Measurements from ENCODE around the gene NDUFAB1.
"Not testable (repeated sequence)": the region's sequence is repeated elsewhere in the genome, so short reads cannot be mapped to it uniquely, and the experiment has no call there.

NDUFAB1 gene

GRCh38 chr16:23595951-23596720 lies at the start of gene NDUFAB1:
Gene NDUFAB1 (minus strand): TSS chr16:23596316. CDS start chr16:23596290, 26 bp downstream.
- DNase-seq = peak; percentile 93

DNA sequence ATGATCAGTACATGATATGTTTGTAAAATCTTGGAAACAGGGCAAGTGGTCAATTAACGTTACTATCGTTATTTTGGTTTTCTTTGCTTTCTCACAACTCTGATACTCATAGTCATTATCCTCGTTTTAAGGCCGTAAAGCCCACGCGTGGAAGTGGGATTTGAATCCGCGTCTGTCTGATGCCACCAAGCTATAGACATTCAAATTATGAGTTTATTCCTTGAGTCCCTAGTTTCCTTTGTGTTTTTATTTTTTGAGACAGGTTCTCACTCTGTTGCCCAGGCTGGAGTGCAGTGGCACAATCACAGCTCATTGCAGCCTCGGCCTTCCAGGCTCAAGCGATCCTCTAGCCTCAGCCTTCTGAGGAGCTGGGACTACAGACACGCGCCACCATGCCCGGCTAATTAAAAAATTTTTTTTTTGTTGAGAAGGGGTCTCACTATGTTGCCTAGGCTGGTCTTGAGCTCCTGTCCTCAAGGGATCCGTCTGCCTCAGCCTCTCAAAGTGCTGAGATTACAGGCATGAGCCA lies 46.2 kb upstream of the NDUFAB1 start:
- no peak for DNase-seq

DNA sequence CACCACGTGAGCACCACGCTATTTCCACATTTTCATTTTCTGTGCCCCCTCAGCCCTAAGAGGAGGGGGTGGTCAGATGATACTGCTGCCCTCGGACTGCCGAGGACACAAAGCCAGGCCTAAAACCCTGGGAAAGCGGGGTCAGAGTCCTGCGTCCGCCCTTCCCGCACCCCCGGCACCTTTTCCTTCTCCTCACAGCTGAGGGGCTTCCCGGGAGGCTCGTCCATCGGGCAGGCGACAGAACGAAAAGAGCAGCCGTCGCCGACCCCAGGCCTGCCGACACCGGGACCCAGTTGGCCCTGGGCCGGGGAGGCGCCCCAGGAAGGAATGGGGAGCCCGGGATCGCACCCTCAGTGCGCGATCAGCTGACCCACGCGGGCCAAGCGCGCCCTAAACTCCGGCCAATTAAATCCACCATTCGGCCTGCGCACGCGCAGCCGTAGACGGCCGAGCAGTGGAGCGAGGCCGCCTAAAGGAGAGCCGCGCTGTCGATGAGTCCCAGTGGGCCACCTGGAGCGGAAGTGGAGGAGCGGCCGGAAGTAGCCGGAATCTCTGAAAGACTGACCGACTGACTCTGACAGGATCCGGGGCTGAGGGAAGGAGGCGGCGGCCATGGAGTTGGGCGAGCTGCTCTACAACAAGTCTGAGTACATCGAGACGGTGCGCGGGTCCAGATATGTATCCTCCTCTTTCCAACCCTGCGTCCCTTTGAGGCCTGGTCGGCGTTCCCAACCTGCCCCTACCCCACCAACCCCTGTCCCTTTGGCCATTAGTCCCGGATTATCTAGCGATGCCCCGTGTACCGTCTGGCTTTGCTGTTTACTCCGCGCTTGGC lies 45.0 kb upstream of the NDUFAB1 start, which contains the start of the genes DCTN5 and PALB2:
Gene DCTN5, plus strand, starts transcription at position 536 of the 835 bp plus-strand sequence. Its CDS starts 77 bp downstream, at position 613.
Gene PALB2, minus strand, starts transcription at position 380 of the 835 bp plus-strand sequence. Its CDS starts 153 bp downstream, at position 227.
- peak; percentile 89 for DNase-seq

GRCh38 chr16:23640615-23640930 lies 44.5 kb upstream of the NDUFAB1 start:
- DNase-seq = peak; percentile 20

- DNase-seq = no peak
Measured at GRCh38 chr16:23635958-23636357, 39.8 kb upstream of the NDUFAB1 start.

- no peak for DNase-seq
Measured at GRCh38 chr16:23634461-23635036, 38.4 kb upstream of the NDUFAB1 start.

DNA sequence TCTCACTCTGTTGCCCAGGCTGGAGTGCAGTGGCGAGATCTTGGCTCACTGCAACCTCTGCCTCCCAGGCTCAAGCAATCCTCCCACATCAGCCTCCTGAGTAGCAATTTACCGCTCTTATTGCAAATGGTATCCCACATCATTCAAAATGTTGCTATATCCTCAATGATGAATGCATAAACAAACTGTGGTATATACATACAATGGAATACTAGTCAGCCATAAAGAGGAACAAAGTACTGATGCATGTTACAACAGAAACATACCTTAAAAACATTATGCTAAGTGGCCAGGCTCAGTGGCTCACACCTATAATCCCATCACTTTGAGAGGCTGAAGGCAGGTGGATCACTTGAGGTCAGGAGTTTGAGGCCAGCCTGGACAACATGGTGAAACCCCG lies 35.8 kb upstream of the NDUFAB1 start:
- DNase-seq = not testable (repeated sequence)

DNA sequence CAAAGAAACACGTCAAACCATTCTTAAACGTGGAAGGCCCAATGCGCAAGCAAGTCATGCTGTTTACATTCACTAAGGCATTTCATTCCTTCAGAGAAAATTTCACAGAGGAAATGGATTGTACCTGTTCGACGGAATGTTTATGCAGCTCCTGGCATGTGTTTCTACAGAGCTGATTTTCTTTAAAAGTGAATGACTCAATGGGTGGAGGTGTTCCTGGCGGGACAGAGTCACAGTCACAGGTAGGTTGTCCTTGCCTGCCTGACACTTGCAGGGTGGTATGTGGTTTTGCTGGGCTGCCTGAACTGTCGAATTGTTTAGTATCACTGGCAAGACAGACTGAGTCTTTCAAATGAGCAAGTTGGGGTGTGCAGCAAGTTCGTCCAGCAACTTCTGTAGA lies 33.4 kb upstream of the NDUFAB1 start:
- DNase-seq = no peak

- DNase-seq = no peak
Measured at GRCh38 chr16:23624092-23624491, 28.0 kb upstream of the NDUFAB1 start.

DNA sequence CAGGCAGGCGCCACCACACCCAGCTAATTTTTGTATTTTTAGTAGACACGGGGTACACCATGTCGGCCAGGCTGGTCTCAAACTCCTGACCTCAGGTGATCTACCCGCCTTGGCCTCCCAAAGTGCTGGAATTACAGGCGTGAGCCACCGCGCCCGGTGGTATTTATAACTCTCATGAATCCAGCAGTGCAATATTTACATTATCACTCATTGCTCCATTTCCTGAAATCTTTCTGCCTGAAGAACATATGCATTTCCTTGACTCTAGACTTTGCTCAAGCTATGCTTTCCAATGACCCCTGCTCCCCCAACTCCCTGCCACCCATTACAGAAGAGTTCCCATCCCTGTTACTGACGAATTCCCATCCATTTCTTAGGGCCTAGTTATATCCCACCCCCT lies 19.7 kb upstream of the NDUFAB1 start:
- DNase-seq = no peak

DNA sequence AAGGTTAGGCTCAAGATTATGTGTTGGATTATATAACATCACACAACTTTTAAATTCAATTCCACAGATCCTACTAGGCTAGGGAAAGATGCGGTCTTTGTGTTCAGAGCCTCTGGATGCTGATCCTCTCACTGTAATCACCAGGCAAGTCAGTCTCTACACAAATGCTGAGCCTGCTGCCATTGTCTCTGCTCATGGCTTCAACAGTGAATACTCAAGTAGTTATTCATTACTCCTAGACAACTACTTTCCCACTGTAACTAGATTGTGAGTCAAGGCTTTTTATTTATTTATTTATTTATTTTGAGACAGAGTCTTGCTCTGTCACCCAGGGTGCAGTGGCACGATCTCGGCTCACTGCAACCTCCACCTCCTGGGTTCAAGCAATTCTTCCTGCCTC lies 15.8 kb upstream of the NDUFAB1 start:
- no peak for DNase-seq

GRCh38 chr16:23610905-23611304 lies 14.8 kb upstream of the NDUFAB1 start:
- not testable (repeated sequence) for DNase-seq

GRCh38 chr16:23609929-23610328 lies 13.8 kb upstream of the NDUFAB1 start:
- no peak for DNase-seq

- DNase-seq = no peak
Measured at GRCh38 chr16:23608194-23608593, 12.1 kb upstream of the NDUFAB1 start.

- DNase-seq = no peak
Measured at GRCh38 chr16:23607726-23608125, 11.6 kb upstream of the NDUFAB1 start.

- peak; percentile 14 for DNase-seq
Measured at GRCh38 chr16:23597003-23597756, 1.1 kb upstream of the NDUFAB1 start.

GRCh38 chr16:23595246-23595950 lies 718 bp downstream of the NDUFAB1 start:
- no peak for DNase-seq

DNA sequence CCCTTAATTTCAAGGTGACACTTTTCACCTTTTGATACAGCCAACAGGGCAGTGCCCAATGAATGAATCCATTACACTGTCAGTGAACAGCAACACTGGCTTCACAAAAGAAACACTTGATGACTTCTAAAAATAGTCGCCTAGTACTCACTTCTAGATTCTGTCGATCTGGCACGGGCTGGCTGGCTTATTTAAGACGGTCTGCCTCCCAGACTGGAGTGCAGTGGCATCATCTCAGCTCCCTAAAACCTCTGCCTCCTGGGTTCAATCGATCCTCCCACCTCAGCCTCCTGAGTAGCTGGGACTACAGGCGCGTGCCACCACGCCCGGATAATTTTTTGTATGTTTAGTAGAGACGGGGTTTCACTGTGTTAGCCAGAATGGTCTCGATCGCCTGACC lies 1.9 kb downstream of the NDUFAB1 start:
- DNase-seq = no peak

DNA sequence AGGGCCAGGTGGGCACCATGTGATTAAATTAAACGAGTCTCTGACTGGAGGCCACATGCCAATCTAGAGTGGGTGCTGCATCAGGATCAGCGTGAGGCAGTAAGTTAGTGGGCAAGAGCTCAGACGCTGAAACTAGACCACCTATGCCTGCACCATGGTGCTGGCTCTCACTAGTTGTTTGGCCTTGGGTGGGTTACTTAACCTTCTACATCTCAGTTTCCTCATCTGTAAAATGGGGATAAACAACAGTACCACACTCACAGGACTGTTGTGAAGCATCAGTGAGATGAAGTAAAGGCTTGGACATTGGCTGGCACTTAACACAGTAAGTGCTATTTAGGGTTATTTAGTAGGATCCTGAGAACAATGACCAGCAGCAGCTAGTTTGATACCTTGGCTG lies 5.9 kb downstream of the NDUFAB1 start:
- no peak for DNase-seq

DNA sequence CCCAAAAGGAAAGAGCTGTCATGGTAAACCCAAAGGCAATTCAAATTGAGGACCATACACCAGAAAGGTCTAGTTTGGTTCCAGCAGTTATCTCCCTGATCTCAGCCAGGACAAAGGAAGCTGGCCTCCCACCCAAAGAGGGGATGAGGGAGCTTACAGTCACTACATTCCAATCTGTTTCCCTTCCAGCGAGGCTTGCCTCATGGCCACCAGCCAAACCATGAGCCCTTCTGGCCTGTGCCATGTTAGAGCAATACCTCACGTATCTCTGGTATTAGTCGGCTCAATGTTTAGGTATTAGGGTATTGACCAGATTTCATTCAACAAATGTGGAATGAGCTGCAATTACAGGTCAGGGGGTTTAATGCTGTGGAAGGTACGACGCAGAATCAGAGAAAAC lies 8.4 kb downstream of the NDUFAB1 start:
- DNase-seq = no peak

DNA sequence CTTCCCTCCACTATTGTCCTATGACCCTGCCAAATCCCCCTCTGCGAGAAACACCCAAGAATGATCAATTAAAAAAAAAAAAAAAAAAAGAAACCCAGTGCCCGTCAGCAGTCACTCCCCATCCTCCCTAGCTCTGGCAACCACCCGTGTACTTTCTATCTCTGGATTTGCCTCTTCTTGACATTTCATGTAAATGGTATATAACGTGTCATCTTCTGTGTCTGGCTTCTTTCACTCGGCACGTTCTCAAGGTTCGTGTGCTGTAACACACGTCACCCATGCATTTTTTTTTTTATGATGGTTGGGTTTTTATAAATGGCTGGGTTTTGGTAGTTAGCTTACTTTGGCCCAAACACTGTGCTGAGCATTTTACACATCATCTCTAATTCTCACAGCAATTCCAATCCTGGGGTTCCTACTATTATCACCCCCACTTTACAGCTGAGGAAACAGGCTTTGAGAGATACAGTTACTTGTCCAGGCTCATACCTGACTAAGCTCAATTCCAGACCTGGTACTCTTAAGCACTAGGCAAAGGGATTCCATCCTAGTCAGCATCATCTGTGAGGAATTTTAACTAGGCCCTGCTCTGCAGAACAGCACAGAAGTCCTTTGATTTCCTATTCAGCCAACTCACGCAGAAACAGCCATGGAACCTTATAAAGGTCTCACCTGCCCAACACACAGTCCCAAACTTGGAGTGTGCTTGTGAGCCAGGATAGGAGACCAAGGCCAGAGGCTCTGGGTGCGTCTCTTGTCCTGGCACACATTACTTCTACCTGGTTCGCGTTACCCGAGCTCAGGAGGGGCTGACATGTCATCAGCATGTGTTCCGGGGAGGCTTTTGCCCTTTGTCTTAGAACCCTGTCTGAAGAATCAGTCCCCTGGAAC lies 11.7 kb downstream of the NDUFAB1 start:
- DNase-seq = no peak
